Vagina (tissue), 2 donors: Measurements from ENCODE around the gene BIRC7.

Experiments used
- POLR2AphosphoS5 ChIP-seq, 2 donors: sonication (generic); formaldehyde crosslinking; IDR thresholded peaks; one replicate each; pipeline ENCODE4 v1.9.0; 2017; ENCODE audit warnings: antibody characterized with exemption in 2 of 2, mild to moderate bottlenecking in 2 of 2, low read depth in 1 of 2; ENCODE audit not compliant: insufficient read depth in 1 of 2
- TF ChIP-seq, protein P1 (sequence below), 3 experiments: fragments of 450-650 bp in 2 of 3; fragments of 200-600 bp in 1 of 3; sonication (generic) in 1 of 3; IDR thresholded peaks; one replicate each; pipeline ENCODE4 v1.5.1; 2017 to 2019; ENCODE audit warnings: antibody characterized with exemption in 3 of 3, mild to moderate bottlenecking in 2 of 3, moderate library complexity in 2 of 3

DNA sequence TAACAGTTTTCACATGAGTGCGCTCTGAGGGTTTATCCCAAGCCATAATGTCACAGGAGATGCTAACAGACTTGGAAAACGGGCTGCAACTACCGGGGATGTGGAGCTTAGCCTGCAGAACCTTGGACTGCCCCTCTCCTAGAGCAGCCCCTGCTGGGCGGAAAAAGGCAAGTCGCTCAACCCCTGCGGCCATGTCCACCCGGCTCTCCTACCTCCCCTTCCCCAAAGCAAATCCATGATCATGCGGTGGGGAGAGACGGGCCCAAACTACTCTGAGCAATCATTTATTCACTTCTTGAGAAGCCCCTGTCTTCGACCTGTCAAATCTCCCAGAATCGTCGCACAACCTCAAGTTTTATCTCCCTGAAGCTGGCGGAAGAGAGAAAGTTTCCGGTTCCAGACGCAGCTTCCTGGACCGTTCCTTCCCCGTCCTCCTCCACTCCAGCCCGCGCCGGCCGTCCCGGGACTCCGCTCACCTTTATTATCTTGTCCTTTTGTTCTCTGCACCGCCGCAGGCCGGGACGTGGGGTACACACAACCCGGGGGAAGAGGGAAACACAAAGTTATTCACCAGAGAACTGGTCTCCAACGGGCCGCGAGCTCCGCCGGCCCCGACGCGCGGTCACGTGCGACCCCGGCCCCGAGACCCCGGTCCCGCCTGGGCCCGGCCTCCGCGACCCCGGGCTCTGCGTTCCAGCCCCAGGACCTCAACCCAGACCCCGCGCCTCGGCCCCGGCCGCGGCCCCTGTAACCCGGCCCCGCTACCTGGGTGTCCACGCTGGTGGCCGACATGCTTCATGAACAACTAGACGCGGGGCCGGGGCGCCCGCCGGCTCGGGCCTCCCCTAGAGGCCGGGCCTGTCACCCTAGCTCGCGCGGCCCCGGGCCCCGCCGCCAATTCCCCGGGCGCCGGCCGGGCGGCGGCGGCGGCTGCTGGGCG is 20.3 kb upstream of the BIRC7 start:
- TF ChIP-seq, protein P1, sequence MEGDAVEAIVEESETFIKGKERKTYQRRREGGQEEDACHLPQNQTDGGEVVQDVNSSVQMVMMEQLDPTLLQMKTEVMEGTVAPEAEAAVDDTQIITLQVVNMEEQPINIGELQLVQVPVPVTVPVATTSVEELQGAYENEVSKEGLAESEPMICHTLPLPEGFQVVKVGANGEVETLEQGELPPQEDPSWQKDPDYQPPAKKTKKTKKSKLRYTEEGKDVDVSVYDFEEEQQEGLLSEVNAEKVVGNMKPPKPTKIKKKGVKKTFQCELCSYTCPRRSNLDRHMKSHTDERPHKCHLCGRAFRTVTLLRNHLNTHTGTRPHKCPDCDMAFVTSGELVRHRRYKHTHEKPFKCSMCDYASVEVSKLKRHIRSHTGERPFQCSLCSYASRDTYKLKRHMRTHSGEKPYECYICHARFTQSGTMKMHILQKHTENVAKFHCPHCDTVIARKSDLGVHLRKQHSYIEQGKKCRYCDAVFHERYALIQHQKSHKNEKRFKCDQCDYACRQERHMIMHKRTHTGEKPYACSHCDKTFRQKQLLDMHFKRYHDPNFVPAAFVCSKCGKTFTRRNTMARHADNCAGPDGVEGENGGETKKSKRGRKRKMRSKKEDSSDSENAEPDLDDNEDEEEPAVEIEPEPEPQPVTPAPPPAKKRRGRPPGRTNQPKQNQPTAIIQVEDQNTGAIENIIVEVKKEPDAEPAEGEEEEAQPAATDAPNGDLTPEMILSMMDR (IDR thresholded peaks at IDR 0.05) = no peak
- no peak for TF ChIP-seq POLR2AphosphoS5 (IDR thresholded peaks at IDR 0.05; ENCODE audit: insufficient read depth in 1 of 2, low read depth in 1 of 2)
